Stimulated activated CD4-positive, alpha-beta T cell treated with anti-CD3 and anti-CD28 coated beads, Interleukin-12 subunit alpha, Interleukin-12 subunit beta, amount 100 ng/mL, for 4 hours (primary cell): ENCODE measurements around the gene JAK1.

Source experiments
- DNase-seq: peaks from one replicate; pipeline ENCODE4 v3.0.0-alpha.2; 2020

Gene JAK1

GRCh38 chr1:64855557-64855956, 110.8 kb downstream of the JAK1 start:
- DNase-seq: no peak

GRCh38 chr1:64854674-64855073, 111.7 kb downstream of the JAK1 start:
- no peak for DNase-seq

DNA sequence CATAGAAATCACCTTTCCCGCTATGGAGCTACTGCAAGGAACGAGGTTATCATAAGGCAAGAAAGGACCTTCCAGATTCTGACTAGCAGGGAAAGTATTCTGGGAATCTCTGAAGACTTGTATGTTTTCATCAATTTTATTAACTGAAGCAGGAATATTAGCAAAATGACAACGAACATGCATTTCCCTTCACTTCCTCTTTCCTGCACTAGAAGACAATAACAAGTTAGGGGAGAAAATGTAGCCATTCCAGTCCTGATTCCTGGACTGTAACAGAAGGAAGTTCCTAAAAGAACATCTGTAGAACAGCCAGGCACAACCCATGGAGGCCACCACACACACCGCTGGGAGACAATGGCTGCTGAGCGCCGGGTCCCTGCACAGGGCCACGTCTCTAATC, 114.7 kb downstream of the JAK1 start:
- DNase-seq: no peak

- no peak for DNase-seq
These were observed 115.5 kb downstream of the JAK1 start for GRCh38 chr1:64850846-64851245.

DNA sequence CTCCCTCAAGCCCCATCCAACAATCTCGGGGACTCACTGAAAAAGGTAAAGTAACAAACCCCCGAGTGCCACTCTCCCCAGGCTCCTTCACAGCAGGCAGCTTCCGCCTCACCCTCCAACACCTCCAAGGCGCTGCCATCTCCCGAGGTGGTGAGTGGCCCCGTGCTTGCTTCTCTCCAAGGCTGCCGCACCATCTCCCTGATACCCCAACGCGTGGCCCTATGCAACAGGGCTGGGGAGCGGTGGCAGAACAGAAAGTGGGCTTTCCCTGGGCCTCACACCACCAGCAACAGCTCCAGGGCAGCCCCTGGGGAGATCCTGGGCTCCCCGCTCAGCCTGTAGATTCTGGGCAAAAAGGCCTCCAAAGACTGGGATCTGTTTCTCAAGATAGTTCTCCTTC, 116.4 kb downstream of the JAK1 start:
- DNase-seq: no peak

DNA sequence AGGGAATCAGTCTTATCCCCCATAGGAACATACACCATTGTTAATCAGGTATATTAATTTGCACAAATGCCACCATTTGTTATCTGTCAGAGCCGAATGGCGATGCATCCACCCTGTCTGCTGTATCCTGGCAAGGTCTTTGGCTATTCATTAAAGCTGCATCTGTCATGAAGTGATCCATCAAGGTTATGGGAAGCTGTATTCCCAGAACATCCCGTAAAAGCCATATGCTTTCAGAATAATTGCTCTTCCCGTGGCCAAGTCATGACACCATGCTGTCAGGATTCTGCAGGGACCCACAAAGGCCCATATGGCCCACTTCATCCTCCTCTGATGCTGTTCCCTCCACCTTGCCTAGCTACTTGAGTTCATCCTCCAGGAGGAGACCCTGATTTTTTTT, 117.5 kb downstream of the JAK1 start:
- DNase-seq: no peak

DNA sequence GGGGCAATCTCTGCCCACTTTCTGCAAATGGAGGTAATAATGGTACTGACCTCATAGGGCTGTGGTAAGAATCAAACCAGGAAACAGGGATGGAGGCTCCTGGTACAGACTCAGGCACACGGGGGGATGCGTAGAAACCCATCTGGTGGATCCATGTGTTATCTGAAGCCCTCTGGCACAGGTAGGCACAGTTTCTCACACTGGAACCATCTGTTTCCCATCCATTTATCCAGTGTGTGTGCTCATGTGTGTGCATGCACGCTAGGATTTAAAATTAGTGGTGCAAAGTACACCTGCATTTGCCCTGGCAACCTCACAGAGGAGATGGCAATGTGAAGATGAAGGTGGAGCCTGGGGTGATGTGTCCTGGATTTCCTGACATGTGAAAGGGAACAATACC, 118.2 kb downstream of the JAK1 start:
- DNase-seq: no peak

DNA sequence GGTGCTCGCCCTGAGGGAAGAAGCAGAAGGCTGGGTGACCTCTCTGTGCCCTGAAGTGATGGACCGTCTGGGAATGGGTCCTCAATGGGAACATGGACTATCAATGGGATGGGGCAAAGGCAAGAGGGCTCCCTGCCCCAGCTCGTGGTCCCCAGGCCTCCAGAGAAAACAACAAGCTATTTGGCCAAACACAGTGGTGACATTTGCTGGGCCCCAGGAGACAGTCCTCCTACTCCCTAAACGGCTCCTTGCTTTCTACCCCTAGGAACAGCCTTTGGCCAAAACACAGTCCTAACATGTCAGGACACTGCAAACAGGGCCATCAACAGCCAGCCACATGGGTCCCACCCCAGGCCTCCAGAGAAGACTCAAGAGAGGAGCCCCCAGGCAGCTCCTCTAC, 118.7 kb downstream of the JAK1 start:
- DNase-seq: no peak

DNA sequence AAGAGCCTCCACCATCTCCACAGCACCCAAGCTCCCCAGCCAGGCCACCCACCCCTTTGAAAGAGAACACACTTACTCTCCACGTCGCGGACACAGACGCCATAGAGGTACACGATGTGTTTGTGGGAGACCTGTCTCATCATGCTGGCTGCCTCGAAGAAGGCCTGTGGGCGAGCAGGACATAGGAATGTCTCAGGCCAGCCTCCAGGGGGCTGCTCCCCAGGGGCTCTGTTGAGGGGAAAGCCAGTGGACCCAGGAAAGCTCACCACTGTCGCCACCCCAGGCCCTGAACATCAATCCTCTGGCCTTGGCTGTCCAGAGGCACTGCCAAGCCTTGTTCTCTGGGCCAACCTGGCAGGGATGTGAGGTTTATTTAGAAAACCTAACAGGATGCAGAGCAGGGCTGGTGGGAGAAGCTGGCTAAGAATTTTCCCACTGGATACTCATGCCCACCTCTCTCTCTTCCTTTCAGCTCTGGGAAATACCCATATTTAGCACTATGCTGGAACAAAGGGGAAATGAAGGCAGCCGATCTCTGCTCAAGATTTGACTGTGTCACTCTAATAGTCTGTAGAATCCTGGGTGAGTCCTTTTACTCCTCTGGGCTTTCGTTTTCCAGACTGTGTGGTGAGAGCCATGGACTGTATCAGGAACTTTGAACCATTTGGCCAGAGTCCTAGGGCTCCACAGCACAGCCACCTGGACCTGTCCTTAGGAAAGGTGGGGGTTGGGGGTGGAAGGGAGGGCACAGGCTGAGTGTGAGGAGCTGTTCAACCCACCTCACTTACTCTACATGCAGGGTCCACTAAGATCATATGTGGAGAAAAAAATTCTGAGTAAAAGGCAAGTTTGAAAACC, 119.5 kb downstream of the JAK1 start:
- DNase-seq: no peak

GRCh38 chr1:64845831-64846425, 120.4 kb downstream of the JAK1 start:
- DNase-seq: no peak

DNA sequence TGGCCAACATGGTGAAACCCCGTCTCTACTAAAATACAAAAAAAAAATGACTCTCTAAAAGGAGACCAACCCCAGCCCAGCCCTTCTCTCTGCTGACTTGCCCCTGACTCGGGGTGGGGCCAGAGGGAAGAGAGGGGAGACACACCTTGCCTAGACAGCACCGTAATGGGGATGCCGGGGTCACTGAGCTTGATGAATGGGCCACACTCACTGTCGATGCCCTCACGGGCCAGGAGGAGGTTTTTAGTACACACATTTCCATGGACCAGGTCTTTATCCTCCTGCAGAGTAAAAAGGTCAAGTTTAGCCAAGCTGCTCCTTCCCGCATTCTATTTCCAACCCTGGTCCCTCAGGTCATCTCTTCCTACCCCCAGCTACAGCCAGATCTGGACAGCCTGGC, 121.7 kb downstream of the JAK1 start:
- DNase-seq: no peak

GRCh38 chr1:64844175-64844574, 122.2 kb downstream of the JAK1 start:
- DNase-seq: no peak

- DNase-seq: no peak
These were observed 122.7 kb downstream of the JAK1 start for GRCh38 chr1:64843675-64844074.

GRCh38 chr1:64842224-64842623, 124.1 kb downstream of the JAK1 start:
- DNase-seq: no peak

DNA sequence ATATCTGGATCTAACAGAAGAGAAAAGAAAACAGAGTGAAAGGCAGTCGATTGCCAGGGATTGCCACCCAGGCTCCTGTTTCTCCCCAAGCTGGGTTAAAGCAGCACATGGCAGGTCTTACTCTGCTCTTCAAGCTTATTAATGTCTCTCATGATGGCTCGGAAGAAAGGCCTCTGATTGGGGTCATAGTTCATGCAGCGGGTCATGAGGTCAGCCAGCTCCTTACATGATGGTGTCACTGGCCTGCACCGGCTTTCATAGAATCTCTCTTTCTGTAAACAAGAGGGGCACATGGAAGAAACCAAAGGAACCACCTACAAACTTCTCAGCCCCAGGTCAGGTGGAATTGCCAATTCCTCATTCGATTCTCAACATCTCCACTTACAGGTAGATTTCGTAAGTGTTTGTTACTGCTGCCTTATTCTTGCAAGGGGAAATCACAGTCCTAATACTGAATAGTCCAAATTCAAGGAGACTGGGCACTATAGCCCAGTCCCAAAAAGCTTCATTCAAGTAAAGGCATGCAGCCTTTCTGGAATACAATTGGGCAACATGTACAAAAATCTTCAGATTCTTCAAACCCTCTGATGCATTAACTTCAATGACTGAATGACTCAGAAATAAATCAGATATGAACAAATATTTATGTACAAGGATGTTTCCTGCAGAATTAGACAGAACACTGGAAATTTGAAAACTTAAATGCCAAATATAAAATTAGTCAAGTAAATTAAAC, 124.9 kb downstream of the JAK1 start:
- DNase-seq: no peak

GRCh38 chr1:64839732-64840405, 126.5 kb downstream of the JAK1 start:
- DNase-seq: no peak

DNA sequence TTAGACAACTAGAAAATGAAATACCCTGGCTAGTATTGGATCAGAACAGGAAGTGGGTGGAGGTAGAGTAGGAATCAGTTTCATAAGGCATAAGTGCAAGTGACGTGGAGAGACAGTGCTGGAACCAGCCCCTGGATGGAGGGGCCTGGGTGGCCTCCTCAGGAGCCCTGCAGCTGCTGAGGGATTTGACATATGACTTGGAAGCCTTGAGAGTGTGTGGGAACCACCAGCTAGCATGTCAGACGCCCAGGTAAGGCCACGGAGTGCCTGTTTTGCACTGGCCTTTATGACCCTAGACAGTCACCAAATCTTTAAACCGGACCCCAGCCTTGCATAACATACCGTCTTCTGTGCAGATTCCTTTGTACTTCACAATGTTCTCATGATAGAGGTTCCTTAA, 127.1 kb downstream of the JAK1 start:
- no peak for DNase-seq

DNA sequence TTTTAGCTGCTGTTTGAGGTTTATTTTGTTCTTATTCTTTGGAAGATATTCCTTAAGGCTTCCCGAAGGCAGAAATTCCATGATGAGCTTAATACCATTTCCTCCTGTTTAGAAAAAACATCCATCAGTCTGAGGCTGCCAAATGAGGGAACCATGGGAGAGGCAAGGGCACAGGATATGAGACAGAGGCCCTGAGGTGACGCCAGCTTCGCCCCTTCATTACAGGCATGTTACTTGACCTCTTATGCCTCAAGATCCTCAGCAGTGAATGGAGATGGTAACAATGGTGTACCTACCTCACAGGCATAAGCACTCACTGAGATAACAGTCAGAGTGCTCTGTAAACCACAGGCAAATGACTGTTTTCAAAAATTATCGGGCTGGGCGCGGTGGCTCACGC, 127.9 kb downstream of the JAK1 start:
- DNase-seq: no peak

DNA sequence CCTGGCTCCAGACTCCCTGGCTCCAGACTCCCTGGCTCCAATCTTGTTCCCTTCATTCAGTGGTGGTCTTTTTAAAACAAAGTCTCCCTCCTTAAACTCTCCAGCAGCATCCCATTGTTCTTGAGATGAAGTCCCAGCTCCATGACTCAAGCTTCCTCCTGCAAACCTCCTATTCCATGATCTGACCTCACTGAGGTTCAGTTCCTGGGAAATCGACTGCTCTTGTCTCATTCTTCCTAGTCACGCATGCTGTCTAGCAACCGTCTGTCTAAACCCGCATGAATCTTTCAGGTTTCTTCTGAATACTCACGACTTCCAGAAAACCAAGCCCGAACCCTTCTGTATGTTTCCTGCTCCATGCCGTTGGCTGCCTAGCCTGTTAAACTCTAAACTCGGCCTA, 129.5 kb downstream of the JAK1 start:
- DNase-seq: no peak

DNA sequence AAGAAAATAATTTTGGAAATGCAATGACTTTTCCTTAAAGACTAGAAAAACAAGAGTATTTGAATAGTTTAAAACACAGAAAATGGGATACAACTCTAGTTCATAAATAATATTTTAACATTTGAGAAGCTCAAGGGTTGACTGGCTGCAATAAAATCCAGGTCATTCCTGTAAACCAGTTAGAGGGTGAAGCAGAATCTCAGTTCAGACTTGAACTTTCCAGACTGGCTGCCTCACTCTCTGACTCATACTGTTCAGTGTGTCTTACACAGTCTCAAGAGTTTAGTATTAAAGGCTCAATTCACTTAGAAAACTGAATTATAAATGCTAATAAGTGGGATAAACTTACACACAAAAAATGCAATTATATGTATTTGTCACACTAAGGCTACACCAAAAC, 131.6 kb downstream of the JAK1 start:
- no peak for DNase-seq

DNA sequence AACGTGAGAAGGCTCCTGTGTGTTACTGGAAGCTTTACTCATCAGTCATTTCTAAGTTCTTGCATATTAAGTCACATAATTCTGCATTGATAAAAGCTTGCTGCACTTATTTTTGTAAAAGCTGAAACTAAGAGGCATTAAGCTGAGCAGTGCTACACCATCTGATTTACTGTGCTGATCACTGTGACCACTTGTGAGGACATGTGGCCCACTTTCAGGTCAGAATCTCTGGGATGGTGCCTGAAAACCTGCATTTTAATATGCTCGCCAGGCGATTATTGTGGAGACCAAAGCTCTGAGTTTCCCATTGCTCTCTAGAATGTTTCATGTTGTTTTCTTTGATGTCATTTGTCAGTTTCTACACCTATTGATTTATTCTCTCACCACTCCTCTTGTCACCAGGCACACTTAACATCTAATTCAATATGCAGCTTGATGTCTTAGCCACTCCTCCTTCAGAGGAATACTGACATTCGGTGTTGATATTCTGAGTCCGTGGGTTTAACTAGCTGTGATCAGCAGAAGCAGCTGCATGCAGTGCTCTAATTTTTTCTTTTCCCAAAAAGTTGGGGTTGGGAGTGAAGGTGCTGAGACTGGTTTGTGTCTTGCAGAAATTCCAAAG, 136.2 kb downstream of the JAK1 start:
- no peak for DNase-seq

GRCh38 chr1:64829411-64830029, 136.8 kb downstream of the JAK1 start:
- DNase-seq: no peak

GRCh38 chr1:64828829-64829228, 137.5 kb downstream of the JAK1 start:
- no peak for DNase-seq
